GM21367 (cell line): ENCODE results near the gene ZNF836.
"Not testable (repeated sequence)": the region's sequence is repeated elsewhere in the genome, so short reads cannot be mapped to it uniquely, and the experiment has no call there.

Experiments
- ATAC-seq: cut with Tn5 transposase; IDR thresholded peaks from one replicate; pipeline ENCODE4 v1.9.1; 2021; ENCODE audit not compliant: unreplicated experiment

ZNF836 gene

GRCh38 chr19:52171321-52172169, at the start of gene ZNF836:
Gene ZNF836 (minus strand): TSS chr19:52171621. CDS start chr19:52168072, 3,549 bp downstream.
- no peak for ATAC-seq

GRCh38 chr19:52221031-52221430, 49.6 kb upstream of the ZNF836 start:
- ATAC-seq = no peak

- no peak for ATAC-seq
Observed at GRCh38 chr19:52219611-52220010, 48.2 kb upstream of the ZNF836 start.

DNA sequence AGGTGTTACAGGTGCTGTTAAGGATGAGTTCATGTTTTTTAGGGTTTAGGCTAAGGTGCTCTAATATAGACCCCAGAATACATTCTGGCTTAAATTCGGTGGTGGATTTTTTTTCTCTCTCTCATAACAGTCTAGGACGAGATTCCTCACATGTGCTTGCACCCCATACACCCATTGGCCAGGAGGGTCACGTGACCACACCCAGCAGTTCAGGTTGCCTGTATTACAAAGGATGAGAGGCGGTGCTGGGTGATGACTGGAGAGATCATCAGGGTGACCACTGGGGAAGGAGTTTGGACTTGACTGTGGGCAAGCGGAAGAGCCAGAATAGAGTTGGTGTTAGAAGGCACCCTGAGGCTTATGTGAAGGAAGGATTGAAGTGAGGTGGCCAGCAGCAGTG, 46.2 kb upstream of the ZNF836 start:
- ATAC-seq = no peak

DNA sequence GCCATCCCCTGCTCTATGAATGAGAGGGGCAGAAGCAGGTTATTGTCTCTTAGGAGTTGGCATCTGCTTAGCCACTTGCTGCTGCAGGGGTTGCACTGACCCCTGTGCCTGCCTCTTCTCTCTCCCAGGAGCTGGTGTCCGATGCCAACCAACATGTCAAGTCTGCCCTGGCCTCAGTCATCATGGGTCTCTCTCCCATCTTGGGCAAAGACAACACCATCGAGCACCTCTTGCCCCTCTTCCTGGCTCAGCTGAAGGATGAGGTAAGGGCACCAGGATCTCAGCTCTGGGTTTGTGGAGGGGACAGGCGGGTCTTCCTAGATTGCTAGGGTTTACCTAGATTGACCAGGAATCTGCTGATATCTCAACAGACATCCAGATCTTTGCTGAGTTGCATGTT, 45.0 kb upstream of the ZNF836 start:
- ATAC-seq = no peak

GRCh38 chr19:52214241-52214640, 42.8 kb upstream of the ZNF836 start:
- ATAC-seq = no peak

DNA sequence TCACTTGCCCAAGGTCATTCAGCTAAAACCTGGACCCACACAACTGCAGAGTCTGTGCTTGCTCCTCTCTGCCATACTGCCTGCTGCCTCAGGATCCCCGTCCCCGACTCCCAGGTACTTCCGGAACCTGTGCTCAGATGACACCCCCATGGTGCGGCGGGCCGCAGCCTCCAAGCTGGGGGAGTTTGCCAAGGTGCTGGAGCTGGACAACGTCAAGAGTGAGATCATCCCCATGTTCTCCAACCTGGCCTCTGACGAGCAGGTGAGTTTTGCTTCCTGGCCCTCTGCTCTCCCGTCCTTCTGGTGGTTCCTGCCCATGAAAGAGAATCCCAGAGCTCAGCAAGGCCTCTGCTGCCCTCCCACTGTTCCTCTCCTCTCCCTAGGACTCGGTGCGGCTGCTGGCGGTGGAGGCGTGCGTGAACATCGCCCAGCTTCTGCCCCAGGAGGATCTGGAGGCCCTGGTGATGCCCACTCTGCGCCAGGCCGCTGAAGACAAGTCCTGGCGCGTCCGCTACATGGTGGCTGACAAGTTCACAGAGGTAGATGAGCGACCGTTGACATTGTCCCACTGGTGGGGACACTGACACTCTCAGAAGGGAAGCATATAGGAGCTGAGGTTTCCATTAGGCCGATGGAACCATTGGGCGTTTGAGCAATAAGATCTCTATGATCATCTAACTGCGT, 41.3 kb upstream of the ZNF836 start:
- no peak for ATAC-seq

GRCh38 chr19:52211926-52212571, 40.6 kb upstream of the ZNF836 start:
- no peak for ATAC-seq

DNA sequence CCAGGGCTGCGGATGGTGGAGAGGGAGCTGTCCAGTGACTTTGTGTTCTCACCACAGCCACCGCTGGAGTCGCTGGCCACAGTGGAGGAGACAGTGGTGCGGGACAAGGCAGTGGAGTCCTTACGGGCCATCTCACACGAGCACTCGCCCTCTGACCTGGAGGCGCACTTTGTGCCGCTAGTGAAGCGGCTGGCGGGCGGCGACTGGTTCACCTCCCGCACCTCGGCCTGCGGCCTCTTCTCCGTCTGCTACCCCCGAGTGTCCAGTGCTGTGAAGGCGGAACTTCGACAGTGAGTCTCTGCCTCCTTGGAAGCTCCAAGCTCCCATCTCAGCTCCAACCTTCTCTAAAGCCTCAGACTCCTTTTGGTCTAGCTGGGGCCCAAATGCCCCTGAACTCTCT, 39.8 kb upstream of the ZNF836 start:
- ATAC-seq = no peak

- no peak for ATAC-seq
Observed at GRCh38 chr19:52206481-52206880, 35.1 kb upstream of the ZNF836 start.

DNA sequence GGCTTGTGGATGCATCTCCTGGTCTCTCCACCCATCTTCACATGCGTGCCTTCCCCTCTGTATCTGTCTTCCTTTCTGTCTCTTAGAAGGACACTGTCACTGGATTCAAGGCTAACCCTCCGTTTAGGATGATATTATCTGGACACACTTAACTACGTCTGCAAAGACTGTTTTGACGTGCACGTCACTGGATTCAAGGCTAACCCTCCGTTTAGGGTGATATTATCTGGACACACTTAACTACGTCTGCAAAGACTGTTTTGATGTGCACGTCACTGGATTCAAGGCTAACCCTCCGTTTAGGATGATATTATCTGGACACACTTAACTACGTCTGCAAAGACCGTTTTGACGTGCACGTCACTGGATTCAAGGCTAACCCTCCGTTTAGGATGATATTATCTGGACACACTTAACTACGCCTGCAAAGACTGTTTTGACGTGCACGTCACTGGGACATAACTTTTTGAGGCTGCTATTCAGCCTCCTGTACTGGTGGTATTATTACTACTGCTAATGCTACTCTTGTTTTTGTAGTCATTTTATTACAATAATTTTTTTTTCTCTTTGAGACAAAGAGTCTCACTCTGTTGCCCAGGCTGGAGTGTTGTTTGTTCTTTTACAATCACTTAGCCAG, 29.5 kb upstream of the ZNF836 start:
- ATAC-seq = not testable (repeated sequence)

- ATAC-seq = no peak
Observed at GRCh38 chr19:52200044-52200443, 28.6 kb upstream of the ZNF836 start.

- no peak for ATAC-seq
Observed at GRCh38 chr19:52198678-52199077, 27.3 kb upstream of the ZNF836 start.

DNA sequence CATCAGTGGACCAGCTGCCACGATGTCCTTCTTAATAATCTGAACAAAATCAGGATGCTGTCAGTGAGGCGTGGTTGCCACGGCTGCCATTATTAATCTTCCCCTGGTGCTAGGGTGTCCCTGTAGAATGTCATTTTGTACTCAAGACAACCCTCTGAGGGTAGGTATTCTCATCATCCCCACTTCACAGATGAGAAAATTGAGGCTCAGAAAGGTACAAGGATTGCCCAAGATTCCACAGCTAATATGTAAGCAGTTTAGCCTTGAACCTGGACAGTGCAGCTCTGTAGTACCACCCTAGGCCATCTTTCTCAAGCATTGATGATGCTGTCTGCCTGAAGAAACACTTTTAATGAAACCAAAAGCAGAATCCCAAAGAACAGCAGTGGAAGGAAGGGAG, 26.5 kb upstream of the ZNF836 start:
- no peak for ATAC-seq

DNA sequence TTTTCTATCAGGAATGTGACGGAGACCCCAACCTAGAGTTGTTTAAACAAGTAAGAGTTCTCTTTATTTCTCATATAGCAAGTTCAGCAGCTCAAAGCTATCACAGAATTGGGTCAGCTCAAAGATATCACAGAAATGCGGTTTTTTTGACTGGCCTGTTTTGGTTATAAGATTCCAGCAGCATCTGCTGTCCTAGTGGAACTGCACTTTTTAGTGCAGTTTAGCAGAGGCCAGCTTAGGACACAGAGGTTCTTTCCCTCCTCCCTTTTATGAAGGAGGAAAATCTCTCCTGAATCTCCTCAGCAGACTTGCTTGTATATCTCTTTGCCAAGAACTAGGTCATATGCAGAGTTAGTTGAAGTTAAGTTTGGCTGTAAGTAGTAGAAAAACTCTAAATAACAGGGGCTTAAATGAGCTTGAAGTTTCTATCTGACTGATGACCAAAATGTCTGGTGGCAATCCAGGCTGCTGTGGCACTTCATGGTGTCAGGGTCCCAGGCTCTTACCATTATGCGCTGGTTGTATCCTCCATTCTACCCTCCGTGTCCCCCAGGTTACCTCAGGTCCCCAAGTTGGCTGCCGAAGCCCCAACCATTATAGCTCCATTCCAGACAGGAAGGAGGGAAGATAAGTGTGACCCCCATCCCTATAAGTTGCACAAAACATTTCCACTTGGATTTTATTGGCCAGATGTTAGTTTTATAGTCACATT, 25.0 kb upstream of the ZNF836 start:
- no peak for ATAC-seq

DNA sequence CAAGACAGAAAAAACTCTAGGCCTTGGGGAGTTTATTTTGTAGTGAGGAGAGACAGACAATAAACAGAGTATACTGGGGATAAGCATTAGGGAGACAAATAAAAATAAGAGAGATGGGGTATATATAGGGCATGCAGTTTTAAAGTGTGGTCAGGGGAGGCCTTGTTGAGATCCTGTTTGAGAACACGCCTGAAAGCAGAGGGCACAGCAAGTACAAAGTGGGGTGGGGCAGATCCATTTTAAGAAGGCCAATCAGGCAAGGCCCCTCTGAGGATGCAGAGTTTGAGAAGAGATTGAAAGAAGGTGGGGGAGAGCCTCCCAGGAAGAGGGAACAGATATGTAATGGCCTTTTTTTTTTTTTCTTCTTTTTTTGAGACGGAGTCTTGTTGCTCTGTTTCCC, 20.5 kb upstream of the ZNF836 start:
- ATAC-seq = no peak

DNA sequence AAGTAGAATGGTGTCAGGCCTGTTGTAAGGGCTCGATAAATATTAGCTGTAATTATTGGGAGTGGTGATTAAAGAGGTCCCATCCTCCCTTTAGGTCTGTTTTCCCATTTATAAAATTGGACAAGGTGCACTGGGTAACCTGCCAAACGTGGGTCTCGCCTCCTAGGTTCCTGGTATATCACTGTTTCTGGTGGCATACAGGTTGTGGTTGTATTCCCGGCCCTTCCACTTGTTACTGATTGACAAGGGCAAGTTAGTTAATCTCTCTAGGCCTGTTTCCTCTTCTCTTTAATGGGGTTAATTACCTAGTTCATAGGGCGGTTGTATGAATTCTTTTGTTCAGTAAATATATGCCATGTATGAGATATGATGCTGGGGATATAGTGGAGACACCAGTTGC, 20.0 kb upstream of the ZNF836 start:
- ATAC-seq = no peak

- no peak for ATAC-seq
Observed at GRCh38 chr19:52190487-52191293, 19.3 kb upstream of the ZNF836 start.

DNA sequence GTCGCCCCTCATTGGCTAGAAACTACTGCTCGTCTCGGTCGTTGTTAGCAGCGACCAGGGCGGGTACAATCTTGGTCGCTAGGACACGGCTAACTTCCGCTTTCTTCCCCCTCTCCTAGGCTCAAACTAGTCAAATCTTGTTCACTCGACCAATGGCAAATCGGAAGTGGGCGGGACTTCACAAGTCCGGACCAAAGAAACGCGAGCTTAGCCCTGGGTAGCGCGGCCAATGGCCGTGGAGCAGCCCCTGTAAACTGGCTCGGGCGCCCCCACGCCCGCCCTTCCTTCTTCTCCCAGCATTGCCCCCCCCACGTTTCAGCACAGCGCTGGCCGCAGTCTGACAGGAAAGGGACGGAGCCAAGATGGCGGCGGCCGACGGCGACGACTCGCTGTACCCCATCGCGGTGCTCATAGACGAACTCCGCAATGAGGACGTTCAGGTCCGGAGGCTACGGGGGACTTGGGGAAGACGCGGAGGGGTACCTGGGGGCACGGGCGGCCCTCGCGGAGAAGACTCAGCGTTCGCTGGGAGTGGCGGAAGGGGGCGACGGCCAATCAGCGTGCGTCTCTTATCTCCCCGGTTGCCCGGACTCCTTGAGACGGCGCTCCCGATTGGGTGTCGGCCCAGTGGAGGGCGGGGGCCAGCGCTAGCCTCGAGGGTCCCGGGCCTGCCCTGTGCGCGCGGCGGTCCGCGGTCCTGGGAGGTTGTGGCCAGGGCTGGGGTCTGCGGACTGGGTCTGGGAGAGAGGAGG, 18.5 kb upstream of the ZNF836 start, which contains the start of gene PPP2R1A:
TSS of gene PPP2R1A (plus strand) at position 318 of the 752 bp plus-strand sequence. CDS start at position 363, 45 bp downstream.
- ATAC-seq = peak; percentile 79
